K562 (cell line): Measurements from ENCODE around the gene CNTD1. TPM values are rescaled to one million over a fixed set of nuclear protein-coding genes. Genes with fewer than 3 reads are reported as not detected.
A peak's percentile ranks its signal among the peaks of the same experiment; 100 is the strongest.

Source experiments
- BRF1 ChIP-seq: IDR thresholded peaks from 3 replicates; pipeline ENCODE4 v1.6.1; 2011; ENCODE audit warnings: borderline replicate concordance, mild to moderate bottlenecking; ENCODE audit not compliant: insufficient read length; ENCODE audit errors: extremely low read depth
- CTCF ChIP-seq, 3 experiments: IDR thresholded peaks in 2 of 3; conservative IDR thresholded peaks in 1 of 3; 2 replicates each; pipeline ENCODE4 v1.5.1; 2011 to 2012; ENCODE audit warnings: low read length in 3 of 3, mild to moderate bottlenecking in 3 of 3, control low read depth in 2 of 3, improper control_type of control experiment in 1 of 3, inconsistent platforms in 1 of 3, low read depth in 1 of 3, mixed read lengths in 1 of 3, moderate library complexity in 1 of 3; ENCODE audit not compliant: insufficient read depth in 2 of 3
- CXXC5 ChIP-seq: fragments of 250-450 bp; sonication (Bioruptor Pico); IDR thresholded peaks from 2 replicates; pipeline ENCODE4 v1.8.0; 2022; ENCODE audit warnings: inconsistent platforms, mild to moderate bottlenecking, moderate library complexity
- ESRRB ChIP-seq: fragments of 250-450 bp; sonication (Bioruptor Pico); IDR thresholded peaks from 2 replicates; pipeline ENCODE4 v1.5.0; 2020; ENCODE audit warnings: mild to moderate bottlenecking, moderate library complexity, borderline replicate concordance
- ETV5 ChIP-seq: sonication (generic); formaldehyde crosslinking; IDR thresholded peaks from 2 replicates; pipeline ENCODE4 v1.4.0; 2020; ENCODE audit warnings: low read depth, mild to moderate bottlenecking, missing genetic modification reagents
- HEY1 ChIP-seq: fragments of 250-450 bp; sonication (Bioruptor Pico); IDR thresholded peaks from 2 replicates; pipeline ENCODE4 v1.5.0; 2020; ENCODE audit warnings: mild to moderate bottlenecking, moderate library complexity, borderline replicate concordance
- MNT ChIP-seq, 2 experiments: fragments of 450-650 bp; conservative IDR thresholded peaks; 2 replicates each; pipeline ENCODE4 v1.6.1; 2017; ENCODE audit warnings: mild to moderate bottlenecking in 2 of 2, moderate library complexity in 2 of 2
- MTA3 ChIP-seq: fragments of 450-650 bp; formaldehyde crosslinking; IDR thresholded peaks from 2 replicates; pipeline ENCODE4 v1.6.1; 2017; ENCODE audit warnings: mild to moderate bottlenecking, borderline replicate concordance
- MYC ChIP-seq, 2 experiments: fragments of 250-450 bp in 1 of 2; sonication (Bioruptor Pico) in 1 of 2; IDR thresholded peaks; 2 replicates each; pipeline versions ENCODE4 v1.5.1 to v1.6.1; 2012 to 2021; ENCODE audit warnings: low read depth in 2 of 2, borderline replicate concordance in 1 of 2, improper control_type of control experiment in 1 of 2, low read length in 1 of 2, mild to moderate bottlenecking in 1 of 2, moderate library complexity in 1 of 2
- SIX5 ChIP-seq, 2 experiments: IDR thresholded peaks; 2 replicates each; pipeline ENCODE4 v1.6.1; 2011; ENCODE audit warnings: low read length in 2 of 2, borderline replicate concordance in 1 of 2, low read depth in 1 of 2, mild to moderate bottlenecking in 1 of 2, moderate library complexity in 1 of 2; ENCODE audit not compliant: insufficient read depth in 1 of 2
- TEAD1 ChIP-seq, 2 experiments: fragments of 450-650 bp in 1 of 2; sonication (generic) in 1 of 2; formaldehyde crosslinking; IDR thresholded peaks; 2 replicates each; pipeline versions ENCODE4 v1.4.0 to v1.8.0; 2020 to 2022; ENCODE audit warnings: mild to moderate bottlenecking in 2 of 2, missing genetic modification reagents in 1 of 2
- ZBED1 ChIP-seq: IDR thresholded peaks from 2 replicates; pipeline ENCODE4 v1.6.1; 2014
- ZNF41 ChIP-seq: fragments of 250-450 bp; sonication (Bioruptor Pico); conservative IDR thresholded peaks from 2 replicates; pipeline ENCODE4 v1.4.0; 2020; ENCODE audit warnings: mild to moderate bottlenecking
- polyA plus RNA-seq, 8 experiments: library from polyadenylated mRNA; depleted of rRNA in 4 of 8; stranded (reverse) in 5 of 8; unstranded in 3 of 8; fragments of >200 nt; fragmentation: Nextera tagmentation in 2 of 8; fragmentation: Illumina TruSeq in 1 of 8; extraction: Ambion mirVana in 2 of 8; extraction: Trizol in 1 of 8; gene quantifications; 2 replicates each; pipeline versions ENCODE4 v1.2.1 to v1.2.3, GENCODE V29; 2011 to 2014; ENCODE audit warnings: inconsistent platforms in 1 of 8, missing spikeins in 1 of 8
- total RNA-seq, 7 experiments: library from RNA; depleted of rRNA in 6 of 7; stranded (reverse); fragments of >200 nt in 6 of 7; fragmentation: Illumina TruSeq in 2 of 7; extraction: Trizol in 2 of 7; gene quantifications; 2 replicates each; pipeline versions ENCODE4 v1.2.1 to v1.2.3, GENCODE V29; 2011 to 2021; ENCODE audit warnings: low replicate concordance in 1 of 7
- TF ChIP-seq, protein P1 (sequence below): fragments of 450-650 bp; IDR thresholded peaks from 2 replicates; pipeline ENCODE4 v1.7.1; 2018; ENCODE audit warnings: mild to moderate bottlenecking, low read depth; ENCODE audit not compliant: partially characterized antibody

CNTD1 gene
- total and polyA plus RNA-seq, 9 of the 15 experiments (the other 6 are each of a cell fraction or from before 2014, with no cell fraction given) = 0.12 to 0.86 (median 0.41) TPM; not detected in 1

DNA sequence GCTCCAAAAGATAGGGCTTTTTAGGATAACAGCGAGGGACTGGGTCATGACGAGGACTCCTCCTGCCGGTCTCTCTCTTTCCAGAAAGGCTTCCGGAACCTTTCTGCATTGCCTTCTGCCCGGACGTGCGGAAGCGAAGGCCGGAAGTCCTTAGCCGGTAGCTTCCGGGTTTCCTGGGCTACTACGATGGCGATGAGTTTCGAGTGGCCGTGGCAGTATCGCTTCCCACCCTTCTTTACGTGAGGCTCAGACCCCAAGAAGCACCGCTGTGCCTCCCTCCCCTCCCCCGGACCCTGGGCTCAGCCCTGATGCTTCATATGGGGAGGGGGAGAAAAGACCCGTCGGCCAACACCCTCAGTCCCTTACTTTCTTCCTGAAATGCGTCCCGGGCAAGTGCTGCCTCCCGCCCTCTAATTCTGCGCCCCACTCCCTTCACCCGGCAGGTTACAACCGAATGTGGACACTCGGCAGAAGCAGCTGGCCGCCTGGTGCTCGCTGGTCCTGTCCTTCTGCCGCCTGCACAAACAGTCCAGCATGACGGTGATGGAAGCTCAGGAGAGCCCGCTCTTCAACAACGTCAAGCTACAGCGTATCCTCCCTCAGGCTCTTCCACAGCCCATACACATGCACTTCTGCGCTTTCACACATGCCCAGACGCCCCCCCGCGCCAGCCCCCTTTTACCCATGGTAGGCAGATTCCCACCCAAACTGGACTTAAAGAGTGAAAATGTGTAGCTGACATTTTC lies 25.2 kb upstream of the CNTD1 start, which contains the start of gene VPS25 (continued):
- TF ChIP-seq MNT (conservative IDR thresholded peaks at IDR 0.05) (peak in 1 of 2 experiments; percentile 58; a peak in 1 of 4 replicates), BRF1 (no peak), CXXC5 (CRISPR knock-in tag) (peak; percentile 72), HEY1 (CRISPR knock-in tag) (no peak), SIX5 (IDR thresholded peaks at IDR 0.05; ENCODE audit: borderline replicate concordance in 1 of 2, insufficient read depth in 1 of 2, low read depth in 1 of 2, low read length in 2 of 2) (peak; percentile 45 to 47; a peak in 2 of 4 replicates), ZNF41 (CRISPR knock-in tag) (peak; percentile 26; the same call in 1 of the 2 replicates), CTCF (IDR thresholded peaks at IDR 0.05 in 2 of 3, conservative IDR thresholded peaks at IDR 0.05 in 1 of 3; ENCODE audit: insufficient read depth in 2 of 3, low read depth in 1 of 3, low read length in 3 of 3) (peak; percentile 20 to 36 (median 33); a peak in 2 of 6 replicates), MTA3 (peak; percentile 91), ZBED1 (peak; percentile 82), ESRRB (CRISPR knock-in tag) (no peak), TEAD1 (CRISPR knock-in tag; IDR thresholded peaks at IDR 0.05) (peak in 1 of 2 experiments; percentile 52; a peak in 1 of 4 replicates), ETV5 (CRISPR knock-in tag) (peak; percentile 58; the same call in 1 of the 2 replicates), MYC (IDR thresholded peaks at IDR 0.05; ENCODE audit: low read depth, low read length) (peak; percentile 74), MYC (CRISPR knock-in tag; IDR thresholded peaks at IDR 0.05; ENCODE audit: borderline replicate concordance, low read depth) (no peak)
- TF ChIP-seq, protein P1, sequence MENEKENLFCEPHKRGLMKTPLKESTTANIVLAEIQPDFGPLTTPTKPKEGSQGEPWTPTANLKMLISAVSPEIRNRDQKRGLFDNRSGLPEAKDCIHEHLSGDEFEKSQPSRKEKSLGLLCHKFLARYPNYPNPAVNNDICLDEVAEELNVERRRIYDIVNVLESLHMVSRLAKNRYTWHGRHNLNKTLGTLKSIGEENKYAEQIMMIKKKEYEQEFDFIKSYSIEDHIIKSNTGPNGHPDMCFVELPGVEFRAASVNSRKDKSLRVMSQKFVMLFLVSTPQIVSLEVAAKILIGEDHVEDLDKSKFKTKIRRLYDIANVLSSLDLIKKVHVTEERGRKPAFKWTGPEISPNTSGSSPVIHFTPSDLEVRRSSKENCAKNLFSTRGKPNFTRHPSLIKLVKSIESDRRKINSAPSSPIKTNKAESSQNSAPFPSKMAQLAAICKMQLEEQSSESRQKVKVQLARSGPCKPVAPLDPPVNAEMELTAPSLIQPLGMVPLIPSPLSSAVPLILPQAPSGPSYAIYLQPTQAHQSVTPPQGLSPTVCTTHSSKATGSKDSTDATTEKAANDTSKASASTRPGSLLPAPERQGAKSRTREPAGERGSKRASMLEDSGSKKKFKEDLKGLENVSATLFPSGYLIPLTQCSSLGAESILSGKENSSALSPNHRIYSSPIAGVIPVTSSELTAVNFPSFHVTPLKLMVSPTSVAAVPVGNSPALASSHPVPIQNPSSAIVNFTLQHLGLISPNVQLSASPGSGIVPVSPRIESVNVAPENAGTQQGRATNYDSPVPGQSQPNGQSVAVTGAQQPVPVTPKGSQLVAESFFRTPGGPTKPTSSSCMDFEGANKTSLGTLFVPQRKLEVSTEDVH = peak; percentile 96
